Transverse colon (tissue), 4 donors: Measurements from ENCODE around the gene RBM5. TPM values are rescaled to one million over a fixed set of nuclear protein-coding genes. Genes with fewer than 3 reads are reported as not detected.

ENCODE experiments used
- DNase-seq: peaks from one replicate; pipeline ENCODE4 v3.0.0-alpha.2; 2019
- H3K27ac ChIP-seq, 4 donors: fragments of 200-600 bp; sonication (generic); 2 replicates each; pipeline ENCODE4 v1.5.1; 2016 to 2018; ENCODE audit warnings: inconsistent platforms in 4 of 4
- H3K27me3 ChIP-seq: fragments of 200-600 bp; sonication (generic); 2 replicates; pipeline ENCODE4 v1.5.1; 2017; ENCODE audit warnings: inconsistent platforms
- H3K36me3 ChIP-seq, 4 donors: fragments of 200-600 bp; sonication (generic); 2 replicates each; pipeline ENCODE4 v1.5.1; 2017 to 2019; ENCODE audit warnings: inconsistent platforms in 4 of 4
- H3K4me1 ChIP-seq, 4 donors: fragments of 200-600 bp; sonication (generic); 2 replicates each; pipeline ENCODE4 v1.5.1; 2017 to 2020; ENCODE audit warnings: inconsistent platforms in 4 of 4
- H3K4me3 ChIP-seq, 4 donors: fragments of 200-600 bp; sonication (generic); 1 replicate in 1 of 4; 2 replicates in 3 of 4; pipeline versions ENCODE4 v1.5.1 to v1.6.1; 2017 to 2019; ENCODE audit warnings: inconsistent platforms in 4 of 4
- H3K9me3 ChIP-seq, 2 donors: fragments of 200-600 bp; sonication (generic); 2 replicates each; pipeline ENCODE4 v1.5.1; 2017 to 2019; ENCODE audit warnings: inconsistent platforms in 2 of 2
- CTCF ChIP-seq, 5 experiments: fragments of 200-600 bp in 3 of 5; fragments of 450-650 bp in 2 of 5; sonication (generic) in 3 of 5; IDR thresholded peaks; 1 replicate in 2 of 5; 2 replicates in 3 of 5; pipeline ENCODE4 v1.5.1; 2016 to 2017; ENCODE audit warnings: antibody characterized with exemption in 5 of 5, inconsistent platforms in 3 of 5, mild to moderate bottlenecking in 2 of 5, moderate library complexity in 1 of 5
- EP300 ChIP-seq: sonication (generic); formaldehyde crosslinking; IDR thresholded peaks from one replicate; pipeline ENCODE4 v1.6.1; 2017; ENCODE audit warnings: antibody characterized with exemption, low read depth
- POLR2A ChIP-seq: fragments of 450-650 bp; IDR thresholded peaks from one replicate; pipeline ENCODE4 v1.6.1; 2016; ENCODE audit warnings: antibody characterized with exemption, mild to moderate bottlenecking, moderate library complexity
- POLR2AphosphoS5 ChIP-seq, 3 donors: sonication (generic); formaldehyde crosslinking; IDR thresholded peaks; one replicate each; pipeline ENCODE4 v1.6.1; 2016; ENCODE audit warnings: antibody characterized with exemption in 3 of 3
- WGBS, 2 donors: methylation state at CpG; one replicate each; pipeline ENCODE4 v1.1.5; 2018; ENCODE audit warnings: low coverage in 1 of 2; 5-methylcytosine and 5-hydroxymethylcytosine counted together
- in situ Hi-C, 4 donors: fragments of 200-750 bp; cut with MboI; loops; one replicate each; pipeline versions ENCODE4 v1.15.0 to v1.15.1; 2017; ENCODE audit warnings: low sequenced_read_pairs in 3 of 4, low pct_ligation_motif_present in 1 of 4, low pct_unique_long_range_greater_than_20kb in 1 of 4
- intact Hi-C: fragments of 100-400 bp; cut with DNase I; formaldehyde crosslinking; loops from one replicate; pipeline ENCODE4 v1.15.1; 2023; ENCODE audit warnings: low total_unique reads
- total RNA-seq, 4 donors: library from RNA; depleted of rRNA; stranded (reverse); fragments of >200 nt; gene quantifications; one replicate each; pipeline ENCODE4 v1.1.0, GENCODE V29; 2016

RBM5 gene
- total RNA-seq, 4 donors from 2014 or later = 238 to 391 (median 304) TPM

GRCh38 chr3:50119786-50120185 lies 31.1 kb downstream of the RBM5 start:
- no peak overlapping the region for H3K4me3 ChIP-seq
- WGBS, 2 donors = 72 to 83% methylated on average over 1 to 3 of the region's 3 CpGs
- DNase-seq = no peak
- no peak overlapping the region for H3K27ac ChIP-seq
- no peaks in the 10 kb centered on the region for H3K9me3 ChIP-seq
- TF ChIP-seq EP300 (no peak), CTCF (IDR thresholded peaks at IDR 0.05) (no peak), POLR2AphosphoS5 (IDR thresholded peaks at IDR 0.05) (no peak), POLR2A (no peak)
- intact Hi-C loops (loop anchor here (10.0 kb wide), 1 partner anchor 155 kb away; the partner anchor contains the start of gene LSMEM2), in situ Hi-C loops (loop anchor here in 3 of 4 donors (5.0 to 10.0 kb wide), 3 partner anchors 63 to 75 kb away; partner anchors contain the start of gene GNAT1 (in 1 of the 3))
- H3K4me1 ChIP-seq = peaks cover 0 to 9% (median 1%) of the 10 kb centered on the region in 4 donors
- H3K27me3 ChIP-seq = no peaks in the 10 kb centered on the region
- peaks cover 0 to 50% (median 24%) of the 10 kb centered on the region in 4 donors for H3K36me3 ChIP-seq

GRCh38 chr3:50120364-50121071 lies 31.8 kb downstream of the RBM5 start:
- Histone ChIP-seq H3K27me3 (no peaks in the 10 kb centered on the region), H3K4me1 (peaks cover 0 to 14% (median 2%) of the 10 kb centered on the region in 4 donors), H3K36me3 (peaks cover 0 to 42% (median 18%) of the 10 kb centered on the region in 4 donors), H3K9me3 (no peaks in the 10 kb centered on the region), H3K4me3 (no peak overlapping the region), H3K27ac (no peak overlapping the region)
- in situ Hi-C loops (loop anchor here in 3 of 4 donors (5.0 to 10.0 kb wide), 3 partner anchors 62 to 74 kb away; partner anchors contain the start of gene GNAT1 (in 1 of the 3)), intact Hi-C loops (loop anchor here (10.0 kb wide), 1 partner anchor 154 kb away; the partner anchor contains the start of gene LSMEM2)
- no peak for DNase-seq
- WGBS, 2 donors = 86% methylated on average over 10 of the region's 10 CpGs; no CpG with 5 or more reads in 1 of the 2 donors
- TF ChIP-seq POLR2A (no peak), POLR2AphosphoS5 (IDR thresholded peaks at IDR 0.05) (peak in 1 of 3 donors; percentile 2), EP300 (no peak)

GRCh38 chr3:50121072-50122032 lies 32.6 kb downstream of the RBM5 start:
- TF ChIP-seq POLR2A (no peak), CTCF (IDR thresholded peaks at IDR 0.05) (peak; percentile 84 to 93 (median 85)), POLR2AphosphoS5 (IDR thresholded peaks at IDR 0.05) (peak in 2 of 3 donors; percentile 10 to 77), EP300 (no peak)
- peaks cover 0 to 34% (median 12%) of the 10 kb centered on the region in 4 donors for H3K36me3 ChIP-seq
- 26 to 50% methylated on average over 1 to 12 of the region's 13 CpGs for WGBS, 2 donors
- intact Hi-C loops = loop anchor here (2.0 to 10.0 kb wide), 2 partner anchors 67 to 153 kb away; partner anchors contain the start of gene LSMEM2
- no peak overlapping the region for H3K4me3 ChIP-seq
- H3K9me3 ChIP-seq = no peaks in the 10 kb centered on the region
- no peak overlapping the region for H3K27ac ChIP-seq
- in situ Hi-C loops = loop anchor here in 3 of 4 donors (5.0 to 10.0 kb wide), 3 partner anchors 61 to 73 kb away; partner anchors contain the start of gene GNAT1 (in 1 of the 3)
- H3K27me3 ChIP-seq = no peaks in the 10 kb centered on the region
- peaks cover 0 to 19% (median 5%) of the 10 kb centered on the region in 4 donors for H3K4me1 ChIP-seq
- DNase-seq = peak; percentile 81

GRCh38 chr3:50122071-50122470 lies 33.4 kb downstream of the RBM5 start:
- 73% methylated on average over 2 of the region's 2 CpGs; no CpG with 5 or more reads in 1 of the 2 donors for WGBS, 2 donors
- H3K36me3 ChIP-seq = peaks cover 0 to 27% (median 8%) of the 10 kb centered on the region in 4 donors
- no peak overlapping the region for H3K4me3 ChIP-seq
- H3K4me1 ChIP-seq = peaks cover 0 to 23% (median 8%) of the 10 kb centered on the region in 4 donors
- DNase-seq = no peak
- no peaks in the 10 kb centered on the region for H3K27me3 ChIP-seq
- no peaks in the 10 kb centered on the region for H3K9me3 ChIP-seq
- no peak overlapping the region for H3K27ac ChIP-seq
- intact Hi-C loops = loop anchor here (2.0 to 10.0 kb wide), 2 partner anchors 67 to 153 kb away; partner anchors contain the start of gene LSMEM2
- TF ChIP-seq POLR2A (no peak), CTCF (IDR thresholded peaks at IDR 0.05) (no peak), EP300 (no peak), POLR2AphosphoS5 (IDR thresholded peaks at IDR 0.05) (no peak)
- in situ Hi-C loops = loop anchor here in 3 of 4 donors (5.0 to 10.0 kb wide), 3 partner anchors 60 to 73 kb away; partner anchors contain the start of gene GNAT1 (in 1 of the 3)
